H1 (cell line): Measurements from ENCODE around the gene WDR45B.

Experiments used
- ATF3 ChIP-seq: IDR thresholded peaks from 2 replicates; pipeline ENCODE4 v1.6.1; 2011; ENCODE audit warnings: low read depth, mild to moderate bottlenecking, low read length; ENCODE audit not compliant: insufficient read depth
- BACH1 ChIP-seq: IDR thresholded peaks from 2 replicates; pipeline ENCODE4 v1.6.1; 2012; ENCODE audit warnings: low read length, improper control_type of control experiment
- CHD1 ChIP-seq: IDR thresholded peaks from 2 replicates; pipeline ENCODE4 v1.6.1; 2012; ENCODE audit warnings: low read depth, low read length, improper control_type of control experiment
- YY1 ChIP-seq: IDR thresholded peaks from 2 replicates; pipeline ENCODE4 v1.6.1; 2011; ENCODE audit warnings: low read depth, mild to moderate bottlenecking, low read length
- TF ChIP-seq, protein P1 (sequence below), 3 experiments: IDR thresholded peaks; 1 replicate in 2 of 3; 2 replicates in 1 of 3; pipeline versions ENCODE4 v1.5.1 to v1.6.1; 2011; ENCODE audit warnings: low read length in 3 of 3, mild to moderate bottlenecking in 3 of 3, inconsistent platforms in 2 of 3, low read depth in 1 of 3, moderate library complexity in 1 of 3; ENCODE audit not compliant: insufficient read depth in 1 of 3; ENCODE audit errors: control extremely low read depth in 1 of 3

GRCh38 chr17:82692268-82692667, 44.0 kb upstream of the WDR45B start:
- TF ChIP-seq ATF3 = no peak
- no peak for TF ChIP-seq YY1
- no peak for TF ChIP-seq CHD1
- TF ChIP-seq, protein P1, sequence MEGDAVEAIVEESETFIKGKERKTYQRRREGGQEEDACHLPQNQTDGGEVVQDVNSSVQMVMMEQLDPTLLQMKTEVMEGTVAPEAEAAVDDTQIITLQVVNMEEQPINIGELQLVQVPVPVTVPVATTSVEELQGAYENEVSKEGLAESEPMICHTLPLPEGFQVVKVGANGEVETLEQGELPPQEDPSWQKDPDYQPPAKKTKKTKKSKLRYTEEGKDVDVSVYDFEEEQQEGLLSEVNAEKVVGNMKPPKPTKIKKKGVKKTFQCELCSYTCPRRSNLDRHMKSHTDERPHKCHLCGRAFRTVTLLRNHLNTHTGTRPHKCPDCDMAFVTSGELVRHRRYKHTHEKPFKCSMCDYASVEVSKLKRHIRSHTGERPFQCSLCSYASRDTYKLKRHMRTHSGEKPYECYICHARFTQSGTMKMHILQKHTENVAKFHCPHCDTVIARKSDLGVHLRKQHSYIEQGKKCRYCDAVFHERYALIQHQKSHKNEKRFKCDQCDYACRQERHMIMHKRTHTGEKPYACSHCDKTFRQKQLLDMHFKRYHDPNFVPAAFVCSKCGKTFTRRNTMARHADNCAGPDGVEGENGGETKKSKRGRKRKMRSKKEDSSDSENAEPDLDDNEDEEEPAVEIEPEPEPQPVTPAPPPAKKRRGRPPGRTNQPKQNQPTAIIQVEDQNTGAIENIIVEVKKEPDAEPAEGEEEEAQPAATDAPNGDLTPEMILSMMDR (IDR thresholded peaks at IDR 0.05; ENCODE audit: control extremely low read depth in 1 of 3, insufficient read depth in 1 of 3, low read depth in 1 of 3, low read length in 3 of 3) = no peak
- no peak for TF ChIP-seq BACH1
